ENCODE data around the gene LDB2.

GRCh38 chr4:16916031-16916430, 17.6 kb upstream of the LDB2 start:
- no peak for TF ChIP-seq POLR2A (IDR thresholded peaks at IDR 0.05)
- TF ChIP-seq CTCF (IDR thresholded peaks at IDR 0.05): no peak
- TF ChIP-seq EP300 (IDR thresholded peaks at IDR 0.05): no peak

Measured in tibial nerve (tissue), 4 donors.